ENCODE measurements around the gene BPIFB2.

BPIFB2 gene

DNA sequence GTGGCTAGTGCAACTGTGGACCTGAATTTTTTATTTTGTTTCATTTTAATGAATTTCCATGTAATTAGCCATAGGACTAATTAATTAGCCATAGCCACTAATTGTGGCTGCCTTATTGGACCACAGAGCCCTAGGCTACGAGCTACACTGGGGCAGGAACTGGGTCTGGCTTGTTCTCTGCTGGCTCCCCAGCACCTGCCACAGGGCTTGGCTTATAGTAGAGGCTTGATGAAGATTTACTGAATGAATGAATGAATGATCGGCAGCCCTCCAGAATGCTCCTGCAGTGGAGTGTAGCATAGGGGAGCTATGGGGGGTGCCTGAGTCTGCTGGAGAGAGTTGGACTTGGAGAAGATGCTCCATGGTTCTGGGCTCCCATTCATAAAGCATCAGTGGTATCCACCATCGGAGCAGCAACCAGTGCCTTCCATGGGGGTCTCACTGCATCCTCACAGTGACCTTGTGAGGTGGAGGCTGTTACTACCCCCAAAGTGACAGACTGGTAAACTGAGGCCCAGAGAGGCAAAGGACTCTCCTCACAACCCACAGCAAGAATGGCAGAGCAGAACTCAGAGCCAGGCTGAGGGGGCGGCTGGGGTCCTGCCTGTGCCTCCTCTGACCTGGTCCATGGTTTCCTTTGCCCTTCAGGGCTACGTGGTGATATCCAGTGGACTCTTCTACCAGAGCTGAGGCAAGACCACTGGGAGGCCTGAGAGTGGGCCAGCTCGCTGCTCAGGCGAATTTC lies 15.4 kb downstream of the BPIFB2 start:
- Histone ChIP-seq H3K27me3 (ENCODE audit: insufficient read depth, poor library complexity, severe bottlenecking) (no peaks in the 10 kb centered on the region), H3K4me3 (ENCODE audit: severe bottlenecking) (no peak overlapping the region), H3K4me1 (ENCODE audit: insufficient read depth, poor library complexity, severe bottlenecking) (no peaks in the 10 kb centered on the region), H3K9me3 (ENCODE audit: severe bottlenecking) (no peaks in the 10 kb centered on the region), H3K36me3 (ENCODE audit: low read depth) (no peaks in the 10 kb centered on the region), H3K27ac (ENCODE audit: poor library complexity, severe bottlenecking) (no peak overlapping the region)
- no peak for TF ChIP-seq CTCF (IDR thresholded peaks at IDR 0.05; ENCODE audit: poor library complexity, severe bottlenecking)
- ATAC-seq (ENCODE audit: low read depth) (no peak), DNase-seq (ENCODE audit: low spot score) (no peak)

GRCh38 chr20:33023439-33024242 lies 16.1 kb downstream of the BPIFB2 start:
- no peaks in the 10 kb centered on the region for H3K36me3 ChIP-seq (ENCODE audit: low read depth)
- ATAC-seq (ENCODE audit: low read depth), result no peak
- no peaks in the 10 kb centered on the region for H3K27me3 ChIP-seq (ENCODE audit: insufficient read depth, poor library complexity, severe bottlenecking)
- no peak overlapping the region for H3K27ac ChIP-seq (ENCODE audit: poor library complexity, severe bottlenecking)
- H3K9me3 ChIP-seq (ENCODE audit: severe bottlenecking), result no peaks in the 10 kb centered on the region
- H3K4me1 ChIP-seq (ENCODE audit: insufficient read depth, poor library complexity, severe bottlenecking), result no peaks in the 10 kb centered on the region
- no peak overlapping the region for H3K4me3 ChIP-seq (ENCODE audit: severe bottlenecking)
- TF ChIP-seq CTCF (IDR thresholded peaks at IDR 0.05; ENCODE audit: poor library complexity, severe bottlenecking), result no peak
- DNase-seq (ENCODE audit: low spot score), result no peak

DNA sequence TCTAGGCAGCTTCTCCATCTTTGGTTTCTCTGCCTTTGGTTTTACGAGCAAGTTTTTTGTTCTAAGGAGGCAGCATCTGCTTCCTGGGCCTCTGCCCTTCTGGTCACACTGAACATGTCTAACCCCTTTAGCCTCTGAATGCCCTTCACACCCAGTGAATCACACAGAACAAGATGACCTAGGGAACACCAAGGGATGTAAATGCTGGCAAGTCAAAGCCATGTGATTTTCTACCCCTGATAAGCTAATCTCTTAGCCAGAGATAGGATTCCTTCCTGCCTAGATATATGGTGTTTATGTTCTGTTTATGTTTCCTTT lies 16.7 kb downstream of the BPIFB2 start:
- Histone ChIP-seq H3K4me3 (ENCODE audit: severe bottlenecking) (no peak overlapping the region), H3K9me3 (ENCODE audit: severe bottlenecking) (no peaks in the 10 kb centered on the region), H3K27me3 (ENCODE audit: insufficient read depth, poor library complexity, severe bottlenecking) (peaks cover 4% of the 10 kb centered on the region), H3K4me1 (ENCODE audit: insufficient read depth, poor library complexity, severe bottlenecking) (no peaks in the 10 kb centered on the region), H3K27ac (ENCODE audit: poor library complexity, severe bottlenecking) (no peak overlapping the region), H3K36me3 (ENCODE audit: low read depth) (no peaks in the 10 kb centered on the region)
- no peak for TF ChIP-seq CTCF (IDR thresholded peaks at IDR 0.05; ENCODE audit: poor library complexity, severe bottlenecking)
- ATAC-seq (ENCODE audit: low read depth) (no peak), DNase-seq (ENCODE audit: low spot score) (no peak)

- no peaks in the 10 kb centered on the region for H3K4me1 ChIP-seq (ENCODE audit: insufficient read depth, poor library complexity, severe bottlenecking)
- H3K27me3 ChIP-seq (ENCODE audit: insufficient read depth, poor library complexity, severe bottlenecking), result peaks cover 8% of the 10 kb centered on the region
- TF ChIP-seq CTCF (IDR thresholded peaks at IDR 0.05; ENCODE audit: poor library complexity, severe bottlenecking), result no peak
- H3K9me3 ChIP-seq (ENCODE audit: severe bottlenecking), result no peaks in the 10 kb centered on the region
- DNase-seq (ENCODE audit: low spot score), result no peak
- no peaks in the 10 kb centered on the region for H3K36me3 ChIP-seq (ENCODE audit: low read depth)
- no peak overlapping the region for H3K27ac ChIP-seq (ENCODE audit: poor library complexity, severe bottlenecking)
- ATAC-seq (ENCODE audit: low read depth), result no peak
- no peak overlapping the region for H3K4me3 ChIP-seq (ENCODE audit: severe bottlenecking)
Observed at GRCh38 chr20:33024609-33025317, 17.3 kb downstream of the BPIFB2 start.

All from RWPE2 (cell line).